GM18867 (cell line): ENCODE measurements around the gene QPCTL.

Experiments
- ATAC-seq: cut with Tn5 transposase; IDR thresholded peaks from one replicate; pipeline ENCODE4 v1.9.1; 2021; ENCODE audit warnings: mild to moderate bottlenecking, moderate library complexity; ENCODE audit not compliant: unreplicated experiment

Gene QPCTL

DNA sequence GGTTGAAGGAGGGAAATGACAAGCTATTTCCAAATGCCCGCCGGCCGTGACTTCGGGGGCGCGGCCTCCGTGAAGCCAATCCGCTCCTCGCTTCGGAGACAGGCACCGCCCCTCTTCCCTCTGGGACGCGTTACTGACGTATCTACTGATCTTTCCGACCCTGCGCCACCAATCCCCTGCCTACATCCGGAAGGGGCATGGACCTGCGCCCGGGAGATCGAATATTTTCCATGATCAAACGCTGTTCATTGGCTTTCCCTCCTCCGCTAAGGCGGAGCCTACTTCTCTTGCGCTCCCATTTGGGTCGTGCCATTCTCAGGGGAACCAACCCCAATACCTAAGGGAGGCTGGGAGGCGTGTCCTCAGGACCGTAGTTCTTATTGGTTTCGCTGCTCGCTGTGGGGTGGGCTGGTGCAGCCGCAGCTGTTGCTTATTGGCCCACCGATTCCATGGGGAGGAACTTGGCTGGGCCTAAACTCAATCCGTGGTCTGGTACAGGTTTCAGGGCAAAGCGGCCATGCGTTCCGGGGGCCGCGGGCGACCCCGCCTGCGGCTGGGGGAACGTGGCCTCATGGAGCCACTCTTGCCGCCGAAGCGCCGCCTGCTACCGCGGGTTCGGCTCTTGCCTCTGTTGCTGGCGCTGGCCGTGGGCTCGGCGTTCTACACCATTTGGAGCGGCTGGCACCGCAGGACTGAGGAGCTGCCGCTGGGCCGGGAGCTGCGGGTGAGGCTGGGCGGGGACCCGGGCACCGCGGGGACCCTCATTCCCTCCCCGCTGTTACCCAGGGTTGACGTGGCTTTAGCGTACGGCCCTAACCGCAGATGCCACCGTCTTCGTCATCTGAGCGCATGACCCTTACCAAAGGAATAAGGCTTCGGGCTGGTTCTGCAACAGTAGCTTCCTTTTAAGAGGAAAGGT, at the start of gene QPCTL:
Gene QPCTL, plus strand, starts transcription at position 480 of the 919 bp plus-strand sequence. Its CDS starts 38 bp downstream, at position 518.
- ATAC-seq = peak; percentile 82

DNA sequence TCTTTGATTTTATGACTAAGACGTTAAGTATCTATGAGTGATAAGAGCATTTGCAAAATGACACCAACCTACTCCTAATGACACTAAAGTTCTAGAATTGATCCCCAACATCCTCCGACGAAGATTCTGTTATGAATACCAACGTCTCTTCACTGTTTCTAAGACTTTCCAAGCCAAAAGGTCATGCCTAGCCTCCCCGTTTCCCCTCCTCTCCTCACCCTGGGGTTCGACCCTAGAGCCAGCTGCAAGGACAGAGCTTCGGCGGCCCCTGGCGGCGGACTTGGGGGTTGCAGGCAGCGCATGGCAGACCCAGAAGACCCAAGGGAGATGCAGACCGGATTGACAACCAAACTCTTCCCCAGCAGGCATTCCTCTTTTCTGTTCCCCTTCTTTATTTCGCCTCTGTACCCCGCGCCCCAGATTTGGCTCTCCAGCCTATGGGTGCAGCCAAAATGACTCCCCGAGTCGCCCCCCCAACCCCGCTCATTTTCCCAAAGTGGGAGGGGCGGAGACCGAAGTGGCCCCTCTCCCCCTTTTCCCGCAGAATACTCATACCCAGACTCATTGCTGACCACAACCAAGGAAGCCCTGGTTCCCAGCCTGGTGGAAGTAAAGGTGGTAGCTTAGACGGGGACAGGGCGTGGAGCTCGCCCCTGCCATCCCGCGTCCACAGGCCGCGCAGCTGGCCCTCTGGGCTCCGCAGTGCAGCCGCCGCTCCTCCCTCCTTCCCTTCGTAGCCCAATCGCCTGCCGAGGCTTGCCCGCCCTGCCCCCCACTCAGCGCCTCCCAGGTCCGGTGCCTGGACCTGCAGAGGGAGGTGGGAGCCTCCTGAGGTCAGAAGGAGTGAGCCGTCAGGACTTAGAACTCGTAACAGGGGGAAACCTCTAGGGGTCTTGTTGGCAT, 49.2 kb upstream of the QPCTL start:
- peak; percentile 25 for ATAC-seq

DNA sequence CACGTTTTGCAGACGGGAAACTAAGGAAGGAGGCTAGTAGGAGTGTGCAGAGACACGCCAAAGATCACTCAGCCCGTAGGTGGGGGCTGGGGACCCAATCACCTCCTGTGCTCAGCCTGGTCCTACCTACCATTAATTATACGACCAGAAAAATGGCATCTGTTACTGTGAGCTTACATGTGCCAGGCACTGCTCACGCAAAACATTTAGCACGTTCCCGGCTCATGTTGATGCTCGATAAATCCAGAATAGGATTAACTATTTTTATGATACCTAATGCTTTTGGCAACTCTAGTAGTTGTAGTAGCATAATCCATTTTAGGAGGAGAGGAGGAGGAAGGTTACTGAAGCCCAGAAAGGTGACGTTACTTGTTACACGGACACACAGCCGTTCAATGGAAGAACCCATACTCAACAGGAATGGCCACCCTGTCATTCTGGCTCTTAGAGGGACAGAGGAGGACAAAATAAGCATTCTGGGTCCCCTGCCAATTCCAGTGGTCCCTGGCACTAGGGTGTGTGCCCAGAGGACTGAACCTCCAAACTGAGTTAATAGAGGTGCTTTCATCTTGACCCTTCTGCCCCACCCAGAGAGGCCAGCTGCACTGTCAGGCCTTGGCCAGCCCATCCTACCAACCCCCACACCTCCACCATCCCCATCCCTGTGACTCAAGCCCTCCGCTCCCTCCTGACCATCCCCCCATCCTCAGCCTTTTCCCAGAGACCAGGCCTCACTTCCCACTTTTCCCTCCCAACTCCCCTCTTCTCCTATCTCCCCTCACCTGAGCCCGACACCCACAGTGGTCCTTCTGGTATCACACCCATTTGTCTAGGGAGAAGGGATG, 48.3 kb upstream of the QPCTL start:
- ATAC-seq = no peak

GRCh38 chr19:45645068-45645630, 47.3 kb upstream of the QPCTL start:
- no peak for ATAC-seq

- peak; percentile 34 for ATAC-seq
Observed at GRCh38 chr19:45645631-45646344, 46.7 kb upstream of the QPCTL start.

- ATAC-seq = no peak
Observed at GRCh38 chr19:45646345-45646698, 46.1 kb upstream of the QPCTL start.

GRCh38 chr19:45650722-45651121, 41.7 kb upstream of the QPCTL start:
- ATAC-seq = no peak

DNA sequence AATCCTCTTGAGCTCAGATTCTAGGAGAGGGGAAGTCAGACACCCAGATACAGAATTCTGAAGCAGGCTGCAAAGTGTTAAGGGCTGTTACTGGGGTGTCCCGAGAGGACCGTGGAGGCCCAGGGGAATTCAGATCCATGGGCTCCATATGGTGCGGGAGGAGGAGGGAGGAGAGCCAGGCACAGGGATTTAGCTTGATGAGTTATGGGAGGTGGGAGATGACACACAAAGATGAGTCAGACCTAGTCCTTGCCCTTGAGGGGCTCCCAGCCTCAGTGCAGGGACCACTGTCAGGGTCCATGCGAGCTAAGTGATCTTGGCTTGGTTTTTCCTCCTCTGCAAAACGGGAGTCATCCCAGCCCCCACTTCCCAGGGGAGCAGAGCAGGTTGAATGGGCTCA, 38.8 kb upstream of the QPCTL start:
- ATAC-seq = no peak

GRCh38 chr19:45655073-45655472, 37.4 kb upstream of the QPCTL start:
- ATAC-seq = no peak

DNA sequence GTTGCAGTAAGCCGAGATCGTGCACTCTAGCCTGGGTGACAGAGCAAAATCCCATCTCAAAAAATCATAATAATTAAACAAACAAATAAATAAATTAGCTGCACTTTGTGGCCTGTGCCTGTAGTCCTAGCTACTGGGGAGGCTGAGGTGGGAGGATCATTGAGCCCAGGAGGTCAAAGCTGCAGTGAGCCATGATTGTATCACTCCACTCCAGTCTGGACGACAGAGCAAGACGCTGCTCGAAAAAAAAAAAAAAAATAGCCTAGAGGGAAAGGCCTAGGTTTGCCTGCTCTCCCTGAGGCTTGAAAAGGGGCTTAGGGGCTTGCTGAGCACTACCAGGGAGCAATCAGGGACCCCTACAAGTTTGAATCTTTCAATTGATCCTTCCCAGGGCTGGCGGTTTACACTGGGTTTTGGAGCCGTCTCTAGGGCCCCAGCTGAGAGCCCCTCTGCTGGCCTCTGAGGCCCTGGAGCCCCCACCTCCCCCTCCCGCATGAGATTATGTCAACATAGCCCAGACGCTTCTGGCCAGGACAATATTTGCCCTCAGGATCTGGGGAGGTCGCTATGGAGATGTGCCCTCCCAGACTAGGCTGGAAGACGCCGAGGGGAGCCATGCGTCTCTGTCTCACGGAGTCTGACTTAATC, 34.8 kb upstream of the QPCTL start:
- no peak for ATAC-seq

DNA sequence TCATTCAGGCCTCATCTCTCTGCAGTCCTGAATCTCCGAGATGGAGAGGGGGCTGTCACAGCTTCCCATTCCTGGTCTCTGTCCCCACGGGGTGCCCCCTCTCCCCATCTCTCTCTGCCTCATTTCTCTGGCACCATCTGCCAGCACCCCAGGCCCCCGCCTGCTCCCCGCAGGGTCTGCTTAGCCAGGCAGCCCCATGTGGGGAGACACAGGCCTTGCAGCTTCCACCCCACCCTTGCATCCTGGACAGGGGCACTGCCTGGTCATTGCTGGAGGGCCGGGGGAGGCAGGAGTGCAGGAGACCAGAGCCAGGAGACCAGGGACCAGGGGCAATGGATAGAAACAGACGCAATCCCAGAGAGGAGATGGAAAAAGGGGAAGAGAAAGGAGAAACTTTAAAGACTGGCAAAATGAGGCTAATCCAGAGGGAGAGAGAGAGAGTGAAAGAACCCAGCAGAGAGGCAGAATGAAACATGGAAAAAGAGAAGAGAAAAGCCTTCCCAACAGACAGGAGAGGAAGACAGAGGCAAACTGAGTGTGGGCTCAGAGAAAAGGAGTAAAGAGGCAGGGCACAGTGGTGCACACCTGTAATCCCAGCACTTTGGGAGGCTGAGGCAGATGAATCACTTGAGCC, 33.3 kb upstream of the QPCTL start:
- ATAC-seq = no peak

- no peak for ATAC-seq
Observed at GRCh38 chr19:45660636-45661035, 31.8 kb upstream of the QPCTL start.

DNA sequence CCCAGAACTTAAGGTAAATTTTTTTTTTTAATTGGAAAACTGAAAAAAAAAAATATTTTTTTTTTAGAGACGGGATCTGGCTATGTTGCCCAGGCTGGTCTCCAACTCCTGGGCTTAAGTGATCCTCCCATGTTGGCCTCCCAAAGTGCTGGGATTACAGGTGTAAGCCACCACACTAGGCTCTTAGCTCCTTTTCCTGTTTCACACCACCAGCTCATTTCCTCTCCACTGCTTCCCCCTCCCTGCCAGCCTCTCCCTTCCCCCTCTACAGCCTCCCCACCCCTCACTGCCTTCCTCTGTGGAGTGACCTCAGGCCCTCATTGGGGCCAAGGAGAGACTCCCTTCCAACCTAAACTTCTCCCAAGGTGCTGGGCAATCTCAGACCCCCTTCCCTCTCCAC, 28.7 kb upstream of the QPCTL start:
- no peak for ATAC-seq

- no peak for ATAC-seq
Observed at GRCh38 chr19:45664575-45664974, 27.9 kb upstream of the QPCTL start.

- no peak for ATAC-seq
Observed at GRCh38 chr19:45667620-45668341, 24.7 kb upstream of the QPCTL start, which contains the start of gene GIPR. TSS of gene GIPR (plus strand) at chr19:45668221. CDS start at chr19:45669521, 1,300 bp downstream.

DNA sequence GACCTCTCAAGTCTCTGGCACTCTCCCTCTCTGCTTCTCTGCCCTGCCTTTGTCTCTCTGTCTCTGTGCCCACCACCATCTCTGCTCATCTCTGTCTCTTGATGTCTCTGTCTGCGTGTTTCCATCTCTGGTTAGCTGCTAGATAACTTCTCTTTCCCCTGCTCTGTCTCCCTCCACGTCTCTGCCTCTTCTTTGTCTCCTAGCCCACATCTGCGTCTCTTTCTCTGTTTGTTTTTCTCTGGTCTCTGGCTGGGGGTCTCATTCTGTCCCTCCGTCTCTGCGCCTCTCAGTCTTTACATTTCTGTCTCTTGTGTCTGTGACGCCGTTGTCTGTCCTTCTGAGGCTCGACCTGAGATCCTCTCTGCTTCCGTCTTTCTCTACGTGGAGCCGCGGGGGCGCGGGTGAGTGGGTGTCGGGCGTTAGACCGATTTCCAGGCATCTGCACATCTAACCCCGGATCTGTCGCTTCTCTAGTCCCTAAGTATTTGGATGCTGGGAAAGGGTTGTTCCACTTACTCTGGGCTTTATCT, 24.1 kb upstream of the QPCTL start:
- ATAC-seq = no peak

- ATAC-seq = peak; percentile 49
Observed at GRCh38 chr19:45670670-45671453, 21.6 kb upstream of the QPCTL start.
